ENCODE measurements around the gene MRAP.

GRCh38 chr21:32285476-32285875 lies 13.2 kb upstream of the MRAP start:
- TF ChIP-seq CTCF (IDR thresholded peaks at IDR 0.05; ENCODE audit: low read depth, low read length, poor library complexity, severe bottlenecking) (no peak), EZH2phosphoT487 (IDR thresholded peaks at IDR 0.05; ENCODE audit: borderline replicate concordance, low read length) (no peak)
